HEK293 (cell line): Measurements from ENCODE around the gene EXOC1.
A peak's percentile ranks its signal among the peaks of the same experiment; 100 is the strongest.

Source experiments
- BCL11B ChIP-seq: fragments of 450-650 bp; formaldehyde crosslinking; IDR thresholded peaks from 2 replicates; pipeline ENCODE4 v1.5.1; 2016; ENCODE audit warnings: low read depth, missing biosample characterization, missing genetic modification characterization
- BCL6B ChIP-seq: fragments of 450-650 bp; formaldehyde crosslinking; IDR thresholded peaks from 2 replicates; pipeline ENCODE4 v1.5.1; 2017; ENCODE audit warnings: missing biosample characterization, missing genetic modification characterization
- CTCF ChIP-seq: fragments of 450-650 bp; formaldehyde crosslinking; IDR thresholded peaks from 2 replicates; pipeline ENCODE4 v1.5.1; 2016; ENCODE audit warnings: missing biosample characterization, missing genetic modification characterization
- HIC1 ChIP-seq: fragments of 450-650 bp; formaldehyde crosslinking; IDR thresholded peaks from 2 replicates; pipeline ENCODE4 v1.5.1; 2016; ENCODE audit warnings: missing biosample characterization, missing genetic modification characterization
- KLF1 ChIP-seq: fragments of 450-650 bp; formaldehyde crosslinking; IDR thresholded peaks from 2 replicates; pipeline ENCODE4 v1.5.1; 2016; ENCODE audit warnings: missing biosample characterization, missing genetic modification characterization
- KLF16 ChIP-seq: fragments of 450-650 bp; formaldehyde crosslinking; IDR thresholded peaks from 2 replicates; pipeline ENCODE4 v1.5.1; 2017; ENCODE audit warnings: missing biosample characterization, missing genetic modification characterization
- MZF1 ChIP-seq: fragments of 450-650 bp; formaldehyde crosslinking; IDR thresholded peaks from 2 replicates; pipeline ENCODE4 v1.5.1; 2017; ENCODE audit warnings: missing biosample characterization, missing genetic modification characterization, borderline replicate concordance
- PBX3 ChIP-seq: sonication (generic); formaldehyde crosslinking; IDR thresholded peaks from 2 replicates; pipeline ENCODE4 v1.8.1; 2022; ENCODE audit warnings: mild to moderate bottlenecking, moderate library complexity, missing genetic modification reagents
- SALL2 ChIP-seq: fragments of 450-650 bp; formaldehyde crosslinking; IDR thresholded peaks from 2 replicates; pipeline ENCODE4 v1.5.0; 2017; ENCODE audit warnings: missing biosample characterization, mild to moderate bottlenecking, missing genetic modification characterization, borderline replicate concordance
- SP3 ChIP-seq: fragments of 450-650 bp; formaldehyde crosslinking; IDR thresholded peaks from 2 replicates; pipeline ENCODE4 v1.5.1; 2016; ENCODE audit warnings: missing biosample characterization, missing genetic modification characterization
- TCF7L2 ChIP-seq: IDR thresholded peaks from 2 replicates; pipeline ENCODE4 v1.6.1; 2011; ENCODE audit warnings: low read depth, mild to moderate bottlenecking, inconsistent platforms, low read length, moderate library complexity, borderline replicate concordance
- YY2 ChIP-seq: fragments of 450-650 bp; formaldehyde crosslinking; IDR thresholded peaks from 2 replicates; pipeline ENCODE4 v1.5.1; 2016; ENCODE audit warnings: missing biosample characterization, missing genetic modification characterization
- ZBTB11 ChIP-seq: fragments of 450-650 bp; formaldehyde crosslinking; conservative IDR thresholded peaks from 2 replicates; pipeline ENCODE4 v1.5.1; 2016; ENCODE audit warnings: low read depth, missing biosample characterization, missing genetic modification characterization
- ZFHX2 ChIP-seq: fragments of 450-650 bp; formaldehyde crosslinking; conservative IDR thresholded peaks from 2 replicates; pipeline ENCODE4 v1.5.1; 2016; ENCODE audit warnings: missing biosample characterization, missing genetic modification characterization
- ZFP3 ChIP-seq: fragments of 450-650 bp; formaldehyde crosslinking; IDR thresholded peaks from 2 replicates; pipeline ENCODE4 v1.5.1; 2016; ENCODE audit warnings: low read depth, missing biosample characterization, missing genetic modification characterization
- ZFP41 ChIP-seq: fragments of 450-650 bp; formaldehyde crosslinking; IDR thresholded peaks from 2 replicates; pipeline ENCODE4 v1.5.1; 2016; ENCODE audit warnings: missing biosample characterization, missing genetic modification characterization, borderline replicate concordance
- ZNF169 ChIP-seq: fragments of 450-650 bp; formaldehyde crosslinking; IDR thresholded peaks from 2 replicates; pipeline ENCODE4 v1.5.1; 2016; ENCODE audit warnings: missing biosample characterization, missing genetic modification characterization
- ZNF324 ChIP-seq: fragments of 450-650 bp; formaldehyde crosslinking; IDR thresholded peaks from 2 replicates; pipeline ENCODE4 v1.5.1; 2016; ENCODE audit warnings: missing biosample characterization, missing genetic modification characterization
- ZNF488 ChIP-seq: fragments of 450-650 bp; formaldehyde crosslinking; IDR thresholded peaks from 2 replicates; pipeline ENCODE4 v1.5.1; 2016; ENCODE audit warnings: missing biosample characterization, missing genetic modification characterization
- ZNF544 ChIP-seq: fragments of 450-650 bp; formaldehyde crosslinking; IDR thresholded peaks from 2 replicates; pipeline ENCODE4 v1.5.0; 2017; ENCODE audit warnings: missing biosample characterization, missing genetic modification characterization
- ZNF558 ChIP-seq: fragments of 450-650 bp; formaldehyde crosslinking; IDR thresholded peaks from 2 replicates; pipeline ENCODE4 v1.5.1; 2016; ENCODE audit warnings: missing biosample characterization, missing genetic modification characterization
- ZNF639 ChIP-seq: fragments of 450-650 bp; formaldehyde crosslinking; IDR thresholded peaks from 2 replicates; pipeline ENCODE4 v1.5.1; 2016; ENCODE audit warnings: missing biosample characterization, missing genetic modification characterization
- ZNF664 ChIP-seq: fragments of 450-650 bp; formaldehyde crosslinking; IDR thresholded peaks from 2 replicates; pipeline ENCODE4 v1.5.1; 2016; ENCODE audit warnings: missing biosample characterization, missing genetic modification characterization
- ZSCAN18 ChIP-seq: fragments of 450-650 bp; formaldehyde crosslinking; IDR thresholded peaks from 2 replicates; pipeline ENCODE4 v1.5.1; 2016; ENCODE audit warnings: missing biosample characterization, missing genetic modification characterization

The EXOC1 gene

GRCh38 chr4:55948726-55949481, 95.5 kb downstream of the EXOC1 start, which contains the start of gene CEP135 (continued):
- TF ChIP-seq CTCF (peak; percentile 95), ZFP3 (tag by site-specific recombination) (no peak), ZNF544 (tag by site-specific recombination) (no peak), ZNF664 (tag by site-specific recombination) (no peak), YY2 (tag by site-specific recombination) (peak; percentile 75), ZNF639 (no peak), ZFP41 (tag by site-specific recombination) (no peak), KLF1 (tag by site-specific recombination) (peak; percentile 48), ZBTB11 (tag by site-specific recombination) (peak; percentile 93), SP3 (peak; percentile 59), HIC1 (tag by site-specific recombination) (peak; percentile 99), ZSCAN18 (no peak), BCL11B (tag by site-specific recombination) (no peak), ZNF488 (tag by site-specific recombination) (no peak), SALL2 (no peak), ZNF558 (tag by site-specific recombination) (no peak), BCL6B (no peak), ZNF169 (tag by site-specific recombination) (no peak), TCF7L2 (no peak), ZNF324 (tag by site-specific recombination) (no peak), PBX3 (no peak; the same call in 1 of the 2 replicates), KLF16 (tag by site-specific recombination) (no peak; the same call in 1 of the 2 replicates), MZF1 (no peak), ZFHX2 (tag by site-specific recombination) (peak; percentile 53)
